GM19467 (cell line): ENCODE measurements around the gene ASIC2.

ENCODE experiments used
- ATAC-seq: cut with Tn5 transposase; IDR thresholded peaks from one replicate; pipeline ENCODE4 v1.9.1; 2021; ENCODE audit warnings: mild to moderate bottlenecking, moderate library complexity; ENCODE audit not compliant: unreplicated experiment

Gene ASIC2

DNA sequence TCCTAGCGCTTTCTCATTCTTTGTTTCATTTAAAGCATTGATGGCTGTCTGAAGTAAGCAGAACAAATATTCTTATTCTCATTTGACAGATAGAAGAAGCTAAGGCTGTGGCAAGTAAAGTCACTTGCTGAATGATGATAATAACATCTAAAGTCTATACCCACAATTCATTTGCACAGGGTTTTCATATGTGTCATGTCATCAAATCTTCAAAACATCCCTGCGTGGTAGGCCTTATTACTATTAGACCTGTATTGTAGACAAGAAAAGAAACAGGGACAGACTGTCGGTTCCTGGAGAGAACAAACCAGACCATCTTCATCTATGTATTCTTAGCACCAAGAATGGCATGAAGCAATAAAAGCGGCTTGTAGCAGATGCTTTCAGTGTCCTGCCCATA is 85.9 kb downstream of the ASIC2 start:
- ATAC-seq, result no peak

- no peak for ATAC-seq
Observed at GRCh38 chr17:33205552-33205951, 87.5 kb downstream of the ASIC2 start.

- ATAC-seq, result no peak
Observed at GRCh38 chr17:33204701-33205100, 88.4 kb downstream of the ASIC2 start.

DNA sequence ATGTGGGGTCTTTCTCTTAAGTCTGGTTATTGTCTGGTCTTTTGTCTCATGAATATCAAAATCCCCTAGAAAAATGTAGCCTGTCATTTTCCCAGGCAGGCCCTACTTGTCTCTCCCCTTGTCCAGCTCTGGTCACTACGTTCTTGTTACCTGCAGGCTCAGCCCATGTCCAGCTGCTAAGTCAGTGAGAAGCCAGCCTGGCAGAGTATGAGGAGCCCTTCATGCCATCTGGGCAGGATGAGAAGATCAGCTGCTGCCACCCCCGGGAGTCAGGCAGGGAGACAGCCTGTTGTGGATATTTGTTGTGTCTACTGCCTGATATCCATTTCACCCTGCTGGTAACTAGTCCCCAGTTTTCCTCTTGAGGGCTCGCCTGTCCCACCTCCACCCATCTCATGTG is 88.9 kb downstream of the ASIC2 start:
- ATAC-seq, result no peak

DNA sequence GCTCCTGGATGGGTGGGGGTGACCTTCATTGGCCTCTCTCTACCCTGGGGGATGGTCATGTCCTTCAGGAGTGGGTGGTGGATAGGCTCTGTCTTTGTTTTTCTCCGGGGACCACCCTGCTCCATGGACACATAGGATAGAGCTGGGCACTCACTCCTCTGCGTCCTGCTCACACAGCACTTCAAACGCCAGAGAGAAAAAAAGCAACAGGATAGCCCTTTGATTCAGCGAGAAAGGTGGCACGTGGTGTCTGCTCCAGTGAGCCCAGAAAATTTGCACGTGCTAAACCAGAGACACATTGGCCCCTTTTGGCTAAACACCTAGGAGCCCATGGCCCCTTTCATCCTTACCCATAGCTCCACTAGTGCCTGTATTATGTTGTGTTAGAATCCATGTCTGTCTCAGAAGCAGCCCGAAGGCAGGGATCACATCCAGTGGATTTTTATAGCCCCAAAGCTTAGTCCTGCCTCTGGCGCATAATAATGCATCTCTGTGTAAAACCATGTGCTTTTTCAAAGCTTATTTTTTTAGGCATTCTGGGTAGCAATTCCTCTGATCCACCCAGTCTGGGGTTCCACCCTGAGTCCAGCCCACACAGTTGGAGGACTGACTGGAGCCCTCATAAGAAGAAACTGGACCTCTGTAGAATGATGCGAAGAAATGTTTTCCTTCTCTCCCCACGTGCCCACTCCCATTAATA is 90.1 kb downstream of the ASIC2 start:
- no peak for ATAC-seq

- no peak for ATAC-seq
Observed at GRCh38 chr17:33202021-33202420, 91.1 kb downstream of the ASIC2 start.

- ATAC-seq, result no peak
Observed at GRCh38 chr17:33201283-33201682, 91.8 kb downstream of the ASIC2 start.

- no peak for ATAC-seq
Observed at GRCh38 chr17:33200587-33200986, 92.5 kb downstream of the ASIC2 start.

DNA sequence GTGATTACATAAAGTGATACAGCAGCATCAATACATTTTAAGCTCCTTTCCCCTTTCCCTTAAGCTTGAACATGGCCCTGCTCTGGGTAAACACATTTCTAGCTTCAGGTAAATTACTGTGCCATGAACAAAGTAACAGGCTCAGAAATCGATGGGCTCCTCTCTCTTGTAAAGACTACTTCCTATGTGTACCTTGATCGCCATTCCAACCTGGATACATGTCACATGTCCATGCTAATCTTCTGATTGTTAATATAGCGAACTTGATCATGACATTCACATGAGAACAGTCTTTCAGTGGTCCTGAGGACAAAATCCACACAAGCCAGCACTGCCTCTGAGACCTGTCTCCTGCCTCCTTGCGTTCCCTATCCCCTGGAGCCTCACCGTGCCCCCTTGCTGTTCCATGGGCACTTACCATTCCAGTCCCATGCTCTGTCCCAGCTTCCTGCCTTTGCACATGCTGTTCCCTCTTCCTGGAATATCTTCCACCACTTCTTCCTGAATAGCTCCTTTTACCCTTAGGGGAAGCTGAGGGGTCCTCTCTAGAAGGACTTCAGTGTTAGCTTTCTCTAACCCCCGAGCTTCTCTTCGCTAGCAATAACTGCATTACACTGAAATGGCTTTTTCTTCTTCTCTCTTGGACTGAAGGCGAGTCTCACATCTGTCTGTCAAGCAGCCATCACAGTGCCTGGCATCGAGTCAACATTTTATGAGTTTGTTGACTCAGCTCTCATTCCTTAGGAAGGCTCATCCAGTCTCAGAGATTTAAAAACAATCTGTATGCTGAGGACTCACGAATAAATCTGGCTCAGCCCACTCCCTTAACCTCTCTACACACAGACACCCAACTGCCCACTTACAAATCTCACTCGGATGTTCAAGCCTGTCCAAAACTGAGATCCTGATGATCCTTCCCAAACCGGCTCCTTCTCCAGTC is 93.3 kb downstream of the ASIC2 start:
- ATAC-seq, result no peak

DNA sequence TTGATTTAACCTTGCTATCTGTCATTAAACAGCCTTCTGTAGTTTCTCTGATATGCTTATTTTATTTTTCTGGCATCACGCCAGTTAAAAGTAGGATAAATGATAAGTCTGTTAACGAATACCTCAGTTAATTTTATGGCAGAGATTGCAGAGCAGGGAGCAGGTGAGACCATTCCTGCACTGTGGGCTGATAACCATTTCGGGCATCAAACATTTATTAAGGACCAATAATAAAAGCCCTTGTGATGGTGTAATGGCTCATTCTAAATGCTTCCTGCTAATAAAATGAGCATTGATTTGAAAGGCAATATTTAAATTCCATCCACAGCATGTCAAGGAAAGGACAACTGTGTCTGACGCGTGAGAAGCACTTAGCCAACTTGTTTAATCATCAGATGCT is 94.1 kb downstream of the ASIC2 start:
- ATAC-seq, result no peak

DNA sequence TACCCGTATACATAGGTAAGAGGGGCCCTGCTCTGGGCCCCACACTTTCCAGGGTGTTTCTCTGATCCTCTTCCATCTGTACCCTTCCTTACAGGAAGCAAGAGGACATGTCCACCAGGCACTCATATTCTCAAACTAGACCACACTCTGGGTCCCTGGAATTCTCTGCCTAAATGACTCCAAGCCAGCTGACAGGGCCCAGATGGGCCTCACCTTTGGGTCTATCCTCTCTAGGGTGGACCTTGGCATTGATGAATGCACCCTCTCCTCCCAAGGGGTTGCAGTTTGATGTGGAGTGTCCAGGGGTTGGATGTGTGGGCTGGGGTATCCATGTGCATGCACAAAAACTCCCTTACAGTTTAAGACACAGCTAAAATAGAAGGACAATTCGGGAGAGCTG is 95.8 kb downstream of the ASIC2 start:
- ATAC-seq, result no peak

- no peak for ATAC-seq
Observed at GRCh38 chr17:33196883-33197282, 96.2 kb downstream of the ASIC2 start.

DNA sequence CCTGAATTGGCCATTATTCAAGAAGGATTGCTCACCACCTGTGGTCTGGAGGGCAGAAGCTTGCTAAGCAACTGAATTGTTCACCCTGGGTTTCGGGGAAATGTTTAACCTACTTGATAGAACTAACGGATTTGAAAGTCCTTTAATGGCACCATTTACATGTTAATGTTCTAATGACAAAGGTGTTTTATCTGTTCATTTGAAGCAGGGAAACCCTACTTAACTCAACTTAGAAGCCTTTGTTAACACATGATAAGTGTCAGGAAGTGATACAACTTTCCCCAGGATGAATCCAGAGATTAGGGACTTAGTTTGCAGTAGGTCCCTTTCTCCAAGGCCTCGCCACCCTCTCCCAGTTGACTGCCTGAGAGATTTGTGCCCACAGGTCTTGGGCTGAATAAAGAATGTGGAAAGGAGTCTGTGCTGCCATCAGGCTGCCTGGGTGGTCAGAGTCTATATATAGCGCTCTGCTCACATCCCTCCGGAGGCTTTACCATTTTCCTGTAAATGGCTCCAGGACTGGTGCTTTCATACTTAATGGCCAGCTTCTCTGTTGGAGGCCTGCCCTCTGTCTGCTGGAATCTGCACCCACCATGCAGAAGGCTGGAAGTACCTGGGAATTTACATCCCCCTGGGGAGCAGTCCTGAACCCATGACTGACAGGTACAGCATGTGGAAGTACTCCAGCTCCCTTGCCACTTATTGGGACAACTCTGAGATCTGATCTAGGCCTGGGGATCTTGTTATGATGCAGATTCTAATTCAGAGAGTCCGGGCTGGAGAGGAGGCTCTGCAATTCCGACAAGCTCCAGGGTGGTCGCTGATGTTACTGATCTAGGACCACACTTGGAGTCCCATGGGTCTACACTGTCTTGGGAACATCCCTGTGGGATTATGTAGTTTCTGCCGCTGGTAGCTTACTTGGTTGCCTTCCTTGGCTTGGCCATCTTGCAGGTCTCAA is 99.9 kb downstream of the ASIC2 start:
- no peak for ATAC-seq

GRCh38 chr17:33183487-33184026 is 109.5 kb downstream of the ASIC2 start:
- ATAC-seq, result no peak

GRCh38 chr17:33179151-33179550 is 113.9 kb downstream of the ASIC2 start:
- no peak for ATAC-seq

DNA sequence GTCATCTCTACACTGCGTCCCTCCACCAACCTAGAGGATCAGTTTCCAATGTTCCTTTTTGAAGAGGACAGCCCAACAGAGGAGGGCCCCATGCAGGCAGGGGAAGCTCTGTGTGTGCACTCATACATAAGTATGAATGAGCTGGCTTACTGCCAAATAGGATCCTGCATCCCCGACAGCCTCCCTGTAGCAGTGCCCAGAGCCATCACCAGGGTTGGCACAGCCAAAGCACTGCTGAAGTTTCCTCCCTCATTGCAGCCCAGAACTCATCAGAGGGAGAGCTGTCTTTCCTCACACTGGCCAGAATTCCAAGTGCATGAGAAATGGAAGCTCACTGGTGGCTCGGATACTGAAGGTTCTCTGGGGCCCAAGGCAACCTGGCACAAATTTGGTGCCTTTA is 114.4 kb downstream of the ASIC2 start:
- no peak for ATAC-seq

DNA sequence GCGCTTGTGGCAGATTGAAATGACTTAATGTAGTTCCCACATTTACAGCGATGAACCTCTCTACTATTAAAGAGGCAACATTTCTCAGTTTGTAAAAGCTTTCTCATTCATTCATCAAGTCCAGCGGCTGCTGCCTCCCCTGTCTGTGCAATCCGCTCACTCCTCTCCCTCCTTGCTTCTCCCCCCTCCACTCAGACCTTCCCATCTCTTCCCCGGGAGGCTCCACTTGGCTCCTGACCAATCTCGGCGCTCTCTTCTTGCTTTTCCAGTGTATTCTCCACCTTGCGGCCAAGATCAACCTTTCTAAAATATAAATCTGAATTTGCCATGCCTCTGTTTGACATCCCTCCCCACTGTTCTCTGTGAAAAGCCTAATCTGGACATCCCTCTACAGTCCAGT is 117.5 kb downstream of the ASIC2 start:
- no peak for ATAC-seq

GRCh38 chr17:33171931-33172330 is 121.2 kb downstream of the ASIC2 start:
- ATAC-seq, result no peak

DNA sequence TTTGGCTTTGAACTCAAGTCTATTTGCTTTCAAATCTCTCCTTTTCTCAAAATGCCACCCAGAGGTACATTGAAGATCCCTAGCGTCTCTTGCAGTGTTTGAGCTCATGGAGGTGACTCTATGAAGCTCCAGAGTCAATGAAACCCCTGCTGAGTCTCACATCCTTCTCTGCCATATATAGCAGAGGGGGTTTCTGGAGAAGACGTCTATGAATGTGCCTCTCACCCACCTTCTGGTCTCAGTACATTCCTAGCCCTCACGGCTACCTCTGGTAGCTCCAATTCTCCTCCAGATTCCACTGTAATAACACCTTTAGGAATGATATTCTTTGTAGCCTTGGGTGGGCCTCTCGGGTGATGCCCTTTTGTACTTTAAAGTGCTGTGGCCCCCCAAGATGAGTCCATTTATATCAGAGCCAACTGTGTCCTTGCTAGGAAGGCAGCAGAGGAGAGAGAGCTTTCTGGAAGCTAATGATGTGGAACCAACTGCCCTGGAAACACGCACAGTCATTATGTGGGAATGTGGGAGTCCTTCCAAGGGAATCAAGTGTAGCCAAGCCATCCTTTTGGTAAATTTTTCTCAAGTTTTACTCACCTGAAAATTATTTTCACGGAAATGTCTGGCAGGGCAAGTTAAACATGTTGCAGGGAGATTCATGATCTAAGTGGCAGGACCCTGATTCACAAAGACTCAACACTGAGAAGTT is 123.4 kb downstream of the ASIC2 start:
- ATAC-seq, result no peak

GRCh38 chr17:33167736-33168135 is 125.4 kb downstream of the ASIC2 start:
- ATAC-seq, result no peak
